ENCODE data around the gene GIT2.

GIT2 gene

GRCh38 chr12:109885616-109886015 is 110.6 kb downstream of the GIT2 start:
- no peak for DNase-seq

GRCh38 chr12:109883461-109883860 is 112.7 kb downstream of the GIT2 start:
- DNase-seq: no peak

GRCh38 chr12:109881752-109882151 is 114.4 kb downstream of the GIT2 start:
- no peak for DNase-seq

- no peak for DNase-seq
Measured at GRCh38 chr12:109880938-109881337, 115.2 kb downstream of the GIT2 start.

- DNase-seq: peak; percentile 91
Measured at GRCh38 chr12:109880043-109880931, 115.9 kb downstream of the GIT2 start, which contains the start of gene GLTP. TSS of gene GLTP (minus strand) at chr12:109880541. CDS start at chr12:109880374, 167 bp downstream.
